ENCODE measurements around the gene EGLN3. TPM values are rescaled to one million over a fixed set of nuclear protein-coding genes. Genes with fewer than 3 reads are reported as not detected.

The EGLN3 gene
- total and polyA plus RNA-seq, 4 donors = 1.3 to 2.3 (median 1.5) TPM

GRCh38 chr14:33917661-33918060 lies 33.2 kb downstream of the EGLN3 start:
- no peak for DNase-seq (ENCODE audit: low spot score)
- Histone ChIP-seq H3K9ac (ENCODE audit: low read depth in 1 of 2, low read length in 2 of 2) (no peak overlapping the region), H3K9me3 (ENCODE audit: control insufficient read depth in 4 of 4, low read length in 3 of 4) (no peaks in the 10 kb centered on the region), H3K36me3 (ENCODE audit: control insufficient read depth in 4 of 4, insufficient read depth in 3 of 4, low read depth in 1 of 4, low read length in 3 of 4) (no peaks in the 10 kb centered on the region), H3K4me1 (ENCODE audit: control insufficient read depth in 4 of 4, insufficient read depth in 4 of 4, low read length in 3 of 4) (no peaks in the 10 kb centered on the region), H3K27me3 (ENCODE audit: control insufficient read depth in 4 of 4, insufficient read depth in 4 of 4, low read length in 3 of 4) (no peaks in the 10 kb centered on the region), H3K27ac (ENCODE audit: low read depth in 1 of 2, low read length in 2 of 2) (no peak overlapping the region), H3K4me3 (ENCODE audit: low read depth in 1 of 3, low read length in 3 of 3) (no peak overlapping the region)
- 91% methylated on average over 1 of the region's 1 CpG for WGBS
- TF ChIP-seq REST (IDR thresholded peaks at IDR 0.05) (no peak), RXRA (IDR thresholded peaks at IDR 0.05) (no peak), RAD21 (IDR thresholded peaks at IDR 0.05) (no peak), TAF1 (conservative IDR thresholded peaks at IDR 0.05) (no peak), NR2F2 (IDR thresholded peaks at IDR 0.05) (no peak), ZBTB33 (IDR thresholded peaks at IDR 0.05) (no peak), ATF3 (IDR thresholded peaks at IDR 0.05) (no peak)

GRCh38 chr14:33916663-33917565 lies 34.0 kb downstream of the EGLN3 start:
- no peaks in the 10 kb centered on the region for H3K9me3 ChIP-seq (ENCODE audit: control insufficient read depth in 4 of 4, low read length in 3 of 4)
- 60% methylated on average over 5 of the region's 5 CpGs for WGBS
- H3K9ac ChIP-seq (ENCODE audit: low read depth in 1 of 2, low read length in 2 of 2) = no peak overlapping the region
- no peak overlapping the region for H3K4me3 ChIP-seq (ENCODE audit: low read depth in 1 of 3, low read length in 3 of 3)
- H3K27ac ChIP-seq (ENCODE audit: low read depth in 1 of 2, low read length in 2 of 2) = no peak overlapping the region
- DNase-seq (ENCODE audit: low spot score) = no peak
- no peaks in the 10 kb centered on the region for H3K36me3 ChIP-seq (ENCODE audit: control insufficient read depth in 4 of 4, insufficient read depth in 3 of 4, low read depth in 1 of 4, low read length in 3 of 4)
- H3K27me3 ChIP-seq (ENCODE audit: control insufficient read depth in 4 of 4, insufficient read depth in 4 of 4, low read length in 3 of 4) = no peaks in the 10 kb centered on the region
- no peaks in the 10 kb centered on the region for H3K4me1 ChIP-seq (ENCODE audit: control insufficient read depth in 4 of 4, insufficient read depth in 4 of 4, low read length in 3 of 4)
- TF ChIP-seq FOXA2 (IDR thresholded peaks at IDR 0.05) = no peak
- no peak for TF ChIP-seq GABPA (IDR thresholded peaks at IDR 0.05 in 1 of 2, conservative IDR thresholded peaks at IDR 0.05 in 1 of 2)
- TF ChIP-seq YY1 (IDR thresholded peaks at IDR 0.05) = no peak
- TF ChIP-seq TAF1 (conservative IDR thresholded peaks at IDR 0.05) = no peak
- TF ChIP-seq CTCF (IDR thresholded peaks at IDR 0.05; ENCODE audit: low read depth, low read length, missing input control) = no peak
- no peak for TF ChIP-seq MAX (IDR thresholded peaks at IDR 0.05)
- TF ChIP-seq HNF4A (conservative IDR thresholded peaks at IDR 0.05) = no peak
- TF ChIP-seq RXRA (IDR thresholded peaks at IDR 0.05) = no peak
- no peak for TF ChIP-seq ZBTB33 (IDR thresholded peaks at IDR 0.05)
- TF ChIP-seq ATF3 (IDR thresholded peaks at IDR 0.05) = no peak
- TF ChIP-seq JUND (IDR thresholded peaks at IDR 0.05) = no peak
- TF ChIP-seq NR2F2 (IDR thresholded peaks at IDR 0.05) = no peak
- no peak for TF ChIP-seq RAD21 (IDR thresholded peaks at IDR 0.05)
- no peak for TF ChIP-seq FOXA1 (IDR thresholded peaks at IDR 0.05)
- no peak for TF ChIP-seq HNF4G (IDR thresholded peaks at IDR 0.05)
- no peak for TF ChIP-seq EGR1 (IDR thresholded peaks at IDR 0.05; ENCODE audit: low read depth in 2 of 2)

All from liver (tissue), 9 donors.